Endodermal cell (in vitro differentiated cells): ENCODE data around the gene MRPS12. TPM values are rescaled to one million over a fixed set of nuclear protein-coding genes. Genes with fewer than 3 reads are reported as not detected.
A peak's percentile ranks its signal among the peaks of the same experiment; 100 is the strongest.

Source experiments
- DNase-seq: peaks from one replicate; pipeline ENCODE4 v3.0.0-alpha.2; 2017
- H3K27ac ChIP-seq: 2 replicates; pipeline ENCODE4 v1.5.1; 2013; ENCODE audit warnings: mild to moderate bottlenecking, low read depth, low read length, moderate library complexity
- H3K27me3 ChIP-seq: 2 replicates; pipeline ENCODE4 v1.6.1; 2013; ENCODE audit warnings: mild to moderate bottlenecking, low read length, moderate library complexity; ENCODE audit not compliant: insufficient read depth, control insufficient read depth, poor library complexity, severe bottlenecking
- H3K36me3 ChIP-seq: 2 replicates; pipeline ENCODE4 v1.7.0; 2013; ENCODE audit warnings: mild to moderate bottlenecking, low read length, moderate library complexity; ENCODE audit not compliant: control insufficient read depth, insufficient read depth
- H3K4me1 ChIP-seq: one replicate; pipeline ENCODE4 v1.7.0; 2013; ENCODE audit warnings: low read length; ENCODE audit not compliant: control insufficient read depth, insufficient read depth
- H3K4me3 ChIP-seq: 2 replicates; pipeline ENCODE4 v1.5.1; 2013; ENCODE audit warnings: mild to moderate bottlenecking, low read length, moderate library complexity
- H3K9ac ChIP-seq: 2 replicates; pipeline ENCODE4 v1.6.1; 2013; ENCODE audit warnings: mild to moderate bottlenecking, low read length, moderate library complexity; ENCODE audit not compliant: poor library complexity, severe bottlenecking; ENCODE audit errors: extremely low read depth
- H3K9me3 ChIP-seq: 2 replicates; pipeline ENCODE4 v1.6.1; 2013; ENCODE audit warnings: mild to moderate bottlenecking, low read length, moderate library complexity; ENCODE audit not compliant: control insufficient read depth
- H3K27ac Mint-ChIP-seq: 2 replicates; pipeline ENCODE4 v1.8.0; 2020; ENCODE audit warnings: mixed read lengths
- H3K27me3 Mint-ChIP-seq: 2 replicates; pipeline ENCODE4 v1.8.0; 2021; ENCODE audit warnings: mild to moderate bottlenecking, mixed read lengths; ENCODE audit not compliant: insufficient read depth
- H3K36me3 Mint-ChIP-seq: 2 replicates; pipeline ENCODE4 v1.8.0; 2020; ENCODE audit warnings: low read depth, mixed read lengths
- H3K4me1 Mint-ChIP-seq: 2 replicates; pipeline ENCODE4 v1.8.0; 2020; ENCODE audit warnings: mixed read lengths
- H3K4me3 Mint-ChIP-seq: 2 replicates; pipeline ENCODE4 v1.8.0; 2020; ENCODE audit warnings: mild to moderate bottlenecking, moderate library complexity, mixed read lengths
- H3K9me3 Mint-ChIP-seq: 2 replicates; pipeline ENCODE4 v1.8.0; 2020; ENCODE audit warnings: mild to moderate bottlenecking, mixed read lengths
- WGBS, 2 experiments: methylation state at CpG; one replicate each; pipeline versions ENCODE4 v1.1.5 to v1.1.7; 2013; ENCODE audit warnings: missing lambda C conversion rate in 2 of 2, mixed read lengths in 1 of 2; ENCODE audit not compliant: insufficient coverage in 1 of 2, insufficient read length in 1 of 2; 5-methylcytosine and 5-hydroxymethylcytosine counted together
- total RNA-seq, 2 donors: library from RNA; stranded (reverse); fragmentation: NEBNext Ultra II Directional in 1 of 2; extraction: Animal tissue kit (Norgen Biotek cat#: 25700) in 1 of 2; gene quantifications; 2 replicates in 1 of 2; 3 replicates in 1 of 2; pipeline ENCODE4 v1.2.1, GENCODE V29; 2021
- TF ChIP-seq, protein P1 (sequence below): fragments of 200-600 bp; sonication (generic); conservative IDR thresholded peaks from 2 replicates; pipeline ENCODE4 v1.5.0; 2021; ENCODE audit warnings: antibody characterized with exemption, mild to moderate bottlenecking

Gene MRPS12
- total RNA-seq, 2 donors from 2014 or later = 37.5 to 38.3 TPM

DNA sequence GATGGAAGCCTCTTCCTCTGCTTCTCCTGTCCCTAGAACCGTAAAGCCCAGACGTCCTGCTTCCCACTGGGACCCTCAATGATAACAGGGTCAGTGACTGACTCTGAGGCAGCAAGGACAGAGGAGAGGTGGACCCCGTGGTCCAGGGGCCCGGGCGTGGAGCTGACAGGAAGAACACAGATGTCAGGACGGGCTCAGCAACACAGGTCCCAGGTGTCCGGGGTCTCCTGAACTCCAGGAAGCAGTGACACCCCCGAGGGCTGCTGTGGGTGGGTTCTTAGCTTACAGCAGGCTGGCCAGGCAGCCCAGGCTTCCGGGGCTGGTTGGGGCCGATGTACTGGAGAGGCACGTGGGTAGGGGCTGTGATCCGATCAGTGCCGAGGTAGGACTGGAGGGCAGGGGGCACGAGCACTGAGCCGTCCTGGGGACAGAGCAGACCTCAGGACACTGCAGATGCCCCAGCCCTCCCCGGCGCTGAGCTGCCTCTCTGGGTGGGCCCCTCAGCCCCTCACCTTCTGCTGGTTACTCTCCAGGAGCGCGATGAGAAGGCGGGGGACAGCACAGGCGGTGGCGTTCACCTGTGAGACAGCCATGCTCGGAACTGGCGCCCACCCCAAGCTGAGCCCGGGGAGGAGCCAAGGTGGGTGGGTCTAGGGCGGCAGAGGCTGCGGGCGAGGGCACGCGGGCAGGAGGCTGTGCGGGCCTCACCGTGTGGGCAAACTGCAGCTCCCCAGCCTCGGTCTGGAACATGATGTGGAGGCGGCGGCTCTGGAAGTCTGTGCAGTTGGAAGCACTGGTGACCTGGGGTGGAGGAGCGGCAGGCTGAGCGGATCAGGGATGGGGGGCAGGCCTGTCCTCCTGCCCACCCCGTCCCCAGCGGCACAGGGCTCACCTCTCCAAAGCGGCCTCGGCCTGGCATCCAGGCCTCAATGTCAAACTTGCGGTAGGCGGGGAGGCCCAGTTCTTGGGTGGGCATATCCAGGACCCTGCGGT lies 15.1 kb upstream of the MRPS12 start:
- DNase-seq = no peak

GRCh38 chr19:38917516-38917915 lies 13.2 kb upstream of the MRPS12 start:
- Histone ChIP-seq H3K4me3 (no peak overlapping the region), H3K4me1 (no peaks in the 10 kb centered on the region), H3K27me3 (no peaks in the 10 kb centered on the region), H3K27ac (no peak overlapping the region), H3K9ac (no peak overlapping the region), H3K36me3 (peaks cover 19% of the 10 kb centered on the region), H3K9me3 (no peaks in the 10 kb centered on the region)
- H3K27ac Mint-ChIP-seq = peak overlapping the region; percentile 55
- 97 to 100% methylated on average over 1 to 9 of the region's 9 CpGs for WGBS, 2 experiments
- TF ChIP-seq, protein P1, sequence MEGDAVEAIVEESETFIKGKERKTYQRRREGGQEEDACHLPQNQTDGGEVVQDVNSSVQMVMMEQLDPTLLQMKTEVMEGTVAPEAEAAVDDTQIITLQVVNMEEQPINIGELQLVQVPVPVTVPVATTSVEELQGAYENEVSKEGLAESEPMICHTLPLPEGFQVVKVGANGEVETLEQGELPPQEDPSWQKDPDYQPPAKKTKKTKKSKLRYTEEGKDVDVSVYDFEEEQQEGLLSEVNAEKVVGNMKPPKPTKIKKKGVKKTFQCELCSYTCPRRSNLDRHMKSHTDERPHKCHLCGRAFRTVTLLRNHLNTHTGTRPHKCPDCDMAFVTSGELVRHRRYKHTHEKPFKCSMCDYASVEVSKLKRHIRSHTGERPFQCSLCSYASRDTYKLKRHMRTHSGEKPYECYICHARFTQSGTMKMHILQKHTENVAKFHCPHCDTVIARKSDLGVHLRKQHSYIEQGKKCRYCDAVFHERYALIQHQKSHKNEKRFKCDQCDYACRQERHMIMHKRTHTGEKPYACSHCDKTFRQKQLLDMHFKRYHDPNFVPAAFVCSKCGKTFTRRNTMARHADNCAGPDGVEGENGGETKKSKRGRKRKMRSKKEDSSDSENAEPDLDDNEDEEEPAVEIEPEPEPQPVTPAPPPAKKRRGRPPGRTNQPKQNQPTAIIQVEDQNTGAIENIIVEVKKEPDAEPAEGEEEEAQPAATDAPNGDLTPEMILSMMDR = no peak
- no peaks in the 10 kb centered on the region for H3K4me1 Mint-ChIP-seq
- H3K9me3 Mint-ChIP-seq = peaks cover 1% of the 10 kb centered on the region
- peaks cover 7% of the 10 kb centered on the region for H3K27me3 Mint-ChIP-seq
- DNase-seq = no peak
- peaks cover 21% of the 10 kb centered on the region for H3K36me3 Mint-ChIP-seq
- H3K4me3 Mint-ChIP-seq = no peak overlapping the region

More for the DNA sequence above, 15.1 kb upstream of the MRPS12 start:
- Mint-ChIP-seq H3K27ac (peak overlapping the region; percentile 21), H3K36me3 (peaks cover 11% of the 10 kb centered on the region), H3K27me3 (peaks cover 12% of the 10 kb centered on the region), H3K9me3 (no peaks in the 10 kb centered on the region), H3K4me1 (no peaks in the 10 kb centered on the region), H3K4me3 (no peak overlapping the region)
- Histone ChIP-seq H3K9me3 (no peaks in the 10 kb centered on the region), H3K4me1 (no peaks in the 10 kb centered on the region), H3K27me3 (no peaks in the 10 kb centered on the region), H3K27ac (no peak overlapping the region), H3K4me3 (no peak overlapping the region), H3K9ac (no peak overlapping the region), H3K36me3 (peaks cover 8% of the 10 kb centered on the region)
- WGBS, 2 experiments = 92% methylated on average over 21 to 44 of the region's 44 CpGs
- TF ChIP-seq, protein P1 = no peak

- Mint-ChIP-seq H3K27me3 (peaks cover 2% of the 10 kb centered on the region), H3K27ac (peak overlapping the region; percentile 55), H3K9me3 (peaks cover 1% of the 10 kb centered on the region), H3K4me3 (no peak overlapping the region), H3K36me3 (peaks cover 25% of the 10 kb centered on the region), H3K4me1 (no peaks in the 10 kb centered on the region)
- no peak overlapping the region for H3K9ac ChIP-seq
- H3K27ac ChIP-seq = no peak overlapping the region
- 93% methylated on average over 8 to 12 of the region's 13 CpGs for WGBS, 2 experiments
- no peaks in the 10 kb centered on the region for H3K4me1 ChIP-seq
- H3K4me3 ChIP-seq = no peak overlapping the region
- H3K27me3 ChIP-seq = no peaks in the 10 kb centered on the region
- TF ChIP-seq, protein P1 = peak; percentile 60
- no peaks in the 10 kb centered on the region for H3K9me3 ChIP-seq
- H3K36me3 ChIP-seq = peaks cover 21% of the 10 kb centered on the region
- DNase-seq = no peak
Measured at GRCh38 chr19:38917921-38918491, 12.7 kb upstream of the MRPS12 start.
